Upper lobe of left lung (tissue), 6 donors: ENCODE data around the gene MAP2K5. TPM values are rescaled to one million over a fixed set of nuclear protein-coding genes. Genes with fewer than 3 reads are reported as not detected.

ENCODE experiments used
- ATAC-seq, 2 donors: fragments of 200-7000 bp; cut with Tn5 transposase; one replicate each; pipeline ENCODE4 v1.9.1; 2022; ENCODE audit warnings: mild to moderate bottlenecking in 2 of 2, moderate library complexity in 2 of 2; ENCODE audit not compliant: low FRiP score in 2 of 2
- DNase-seq, 2 donors: peaks; one replicate each; pipeline ENCODE4 v3.0.0-alpha.2; 2019 to 2020
- H3K27ac ChIP-seq, 4 donors: fragments of 200-600 bp; sonication (generic); one replicate each; pipeline ENCODE4 v1.5.1; 2016 to 2019
- H3K27me3 ChIP-seq, 4 donors: fragments of 200-600 bp; sonication (generic); one replicate each; pipeline ENCODE4 v1.5.1; 2017 to 2019
- H3K36me3 ChIP-seq, 4 donors: fragments of 200-600 bp; sonication (generic); one replicate each; pipeline ENCODE4 v1.5.1; 2016 to 2019
- H3K4me1 ChIP-seq, 4 donors: fragments of 200-600 bp; sonication (generic); one replicate each; pipeline ENCODE4 v1.5.1; 2018 to 2019
- H3K4me3 ChIP-seq, 4 donors: fragments of 200-600 bp; sonication (generic); one replicate each; pipeline ENCODE4 v1.5.1; 2017 to 2019; ENCODE audit warnings: mild to moderate bottlenecking in 2 of 4, moderate library complexity in 1 of 4
- H3K9me3 ChIP-seq, 4 donors: fragments of 200-600 bp; sonication (generic); one replicate each; pipeline ENCODE4 v1.5.1; 2018 to 2019
- EP300 ChIP-seq, 4 donors: sonication (generic); formaldehyde crosslinking; IDR thresholded peaks; one replicate each; pipeline ENCODE4 v1.5.1; 2017; ENCODE audit warnings: antibody characterized with exemption in 4 of 4, control low read depth in 2 of 4
- POLR2A ChIP-seq, 4 donors: fragments of 450-650 bp; IDR thresholded peaks; one replicate each; pipeline ENCODE4 v1.5.1; 2016 to 2017; ENCODE audit warnings: antibody characterized with exemption in 4 of 4, mild to moderate bottlenecking in 2 of 4
- POLR2AphosphoS5 ChIP-seq, 2 donors: sonication (generic); formaldehyde crosslinking; IDR thresholded peaks; one replicate each; pipeline ENCODE4 v1.5.1; 2017; ENCODE audit warnings: antibody characterized with exemption in 2 of 2
- WGBS, 2 donors: methylation state at CpG; one replicate each; pipeline ENCODE4 v1.1.5; 2017 to 2018; 5-methylcytosine and 5-hydroxymethylcytosine counted together
- total RNA-seq, 6 donors: library from RNA; depleted of rRNA in 4 of 6; stranded (reverse); fragments of >200 nt in 4 of 6; gene quantifications; one replicate each; pipeline versions ENCODE4 v1.1.0 to v1.2.1, GENCODE V29; 2016 to 2021
- TF ChIP-seq, protein P1 (sequence below), 6 experiments: fragments of 450-650 bp in 4 of 6; fragments of 200-600 bp in 2 of 6; sonication (generic) in 2 of 6; IDR thresholded peaks; one replicate each; pipeline ENCODE4 v1.5.1; 2016 to 2019; ENCODE audit warnings: antibody characterized with exemption in 6 of 6
- donor health status: DM: no; HTN: no; CAD: no; lungs with moderate emphysema.
- donor health status: DM: no; HTN: yes; CAD: no; lungs with severe emphysema.

MAP2K5 gene
- total RNA-seq, 6 donors from 2014 or later = 7.8 to 25.6 (median 16.0) TPM

DNA sequence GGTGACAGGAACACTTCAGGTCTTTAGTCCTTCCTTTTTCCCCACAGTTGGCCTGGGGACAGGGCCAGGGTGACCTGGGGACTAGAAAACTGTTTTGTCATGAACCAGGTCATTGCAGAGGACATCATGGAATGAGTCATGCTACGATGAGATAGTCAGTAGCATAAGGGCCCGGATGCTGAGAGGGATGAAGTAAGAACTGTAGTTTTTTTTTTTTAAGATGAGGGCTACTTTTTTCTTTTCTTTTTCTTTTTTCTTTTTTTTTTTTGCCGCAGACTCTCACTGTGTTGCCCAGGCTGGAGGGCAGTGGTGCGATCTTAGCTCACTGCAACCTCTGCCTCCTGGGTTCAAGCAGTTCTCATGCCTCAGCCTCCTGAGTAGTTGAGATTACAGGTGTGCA, 8.0 kb downstream of the MAP2K5 start:
- ATAC-seq (no peak), DNase-seq (no peak)
- no peak overlapping the region for H3K4me3 ChIP-seq
- H3K27me3 ChIP-seq = no peaks in the 10 kb centered on the region
- peaks cover 0 to 21% (median 0%) of the 10 kb centered on the region in 4 donors for H3K36me3 ChIP-seq
- no peak overlapping the region for H3K27ac ChIP-seq
- H3K9me3 ChIP-seq = no peaks in the 10 kb centered on the region
- TF ChIP-seq EP300 (IDR thresholded peaks at IDR 0.05) (no peak), POLR2A (IDR thresholded peaks at IDR 0.05) (no peak), POLR2AphosphoS5 (IDR thresholded peaks at IDR 0.05) (no peak)
- TF ChIP-seq, protein P1, sequence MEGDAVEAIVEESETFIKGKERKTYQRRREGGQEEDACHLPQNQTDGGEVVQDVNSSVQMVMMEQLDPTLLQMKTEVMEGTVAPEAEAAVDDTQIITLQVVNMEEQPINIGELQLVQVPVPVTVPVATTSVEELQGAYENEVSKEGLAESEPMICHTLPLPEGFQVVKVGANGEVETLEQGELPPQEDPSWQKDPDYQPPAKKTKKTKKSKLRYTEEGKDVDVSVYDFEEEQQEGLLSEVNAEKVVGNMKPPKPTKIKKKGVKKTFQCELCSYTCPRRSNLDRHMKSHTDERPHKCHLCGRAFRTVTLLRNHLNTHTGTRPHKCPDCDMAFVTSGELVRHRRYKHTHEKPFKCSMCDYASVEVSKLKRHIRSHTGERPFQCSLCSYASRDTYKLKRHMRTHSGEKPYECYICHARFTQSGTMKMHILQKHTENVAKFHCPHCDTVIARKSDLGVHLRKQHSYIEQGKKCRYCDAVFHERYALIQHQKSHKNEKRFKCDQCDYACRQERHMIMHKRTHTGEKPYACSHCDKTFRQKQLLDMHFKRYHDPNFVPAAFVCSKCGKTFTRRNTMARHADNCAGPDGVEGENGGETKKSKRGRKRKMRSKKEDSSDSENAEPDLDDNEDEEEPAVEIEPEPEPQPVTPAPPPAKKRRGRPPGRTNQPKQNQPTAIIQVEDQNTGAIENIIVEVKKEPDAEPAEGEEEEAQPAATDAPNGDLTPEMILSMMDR (IDR thresholded peaks at IDR 0.05) = no peak
- WGBS, 2 donors = 74 to 95% methylated on average over 4 of the region's 4 CpGs
- H3K4me1 ChIP-seq = peaks cover 0 to 22% (median 17%) of the 10 kb centered on the region in 4 donors

DNA sequence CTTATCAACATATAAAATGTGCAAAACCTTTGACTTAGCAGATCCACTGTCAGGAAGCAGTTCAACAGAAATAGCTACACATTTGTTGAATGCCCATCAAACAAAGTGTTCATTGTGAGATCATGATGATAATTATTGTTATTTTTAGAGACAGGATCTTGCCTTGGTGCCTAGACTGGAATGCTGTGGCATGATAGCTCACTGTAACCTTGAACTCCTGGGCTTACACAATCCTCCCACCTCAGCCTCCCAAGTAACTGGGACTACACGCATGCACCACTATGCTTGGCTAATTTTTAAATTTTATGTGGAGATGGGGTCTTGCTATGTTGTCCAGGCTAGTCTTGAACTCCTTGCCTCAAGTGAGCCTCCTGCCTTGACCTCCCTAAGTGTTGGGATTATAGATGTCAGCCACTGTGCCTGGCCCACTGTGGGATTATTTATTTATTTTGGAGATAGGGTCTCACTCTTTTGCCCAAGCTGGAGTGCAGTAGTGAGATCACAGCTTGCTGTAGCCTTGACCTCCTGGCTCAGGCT, 8.8 kb downstream of the MAP2K5 start:
- Histone ChIP-seq H3K4me1 (peaks cover 0 to 22% (median 17%) of the 10 kb centered on the region in 4 donors), H3K9me3 (no peaks in the 10 kb centered on the region), H3K27me3 (no peaks in the 10 kb centered on the region), H3K4me3 (no peak overlapping the region), H3K27ac (no peak overlapping the region), H3K36me3 (peaks cover 0 to 18% (median 0%) of the 10 kb centered on the region in 4 donors)
- 92 to 100% methylated on average over 1 of the region's 1 CpG for WGBS, 2 donors
- TF ChIP-seq POLR2A (IDR thresholded peaks at IDR 0.05) = no peak
- TF ChIP-seq POLR2AphosphoS5 (IDR thresholded peaks at IDR 0.05) = no peak
- no peak for ATAC-seq
- DNase-seq = no peak

DNA sequence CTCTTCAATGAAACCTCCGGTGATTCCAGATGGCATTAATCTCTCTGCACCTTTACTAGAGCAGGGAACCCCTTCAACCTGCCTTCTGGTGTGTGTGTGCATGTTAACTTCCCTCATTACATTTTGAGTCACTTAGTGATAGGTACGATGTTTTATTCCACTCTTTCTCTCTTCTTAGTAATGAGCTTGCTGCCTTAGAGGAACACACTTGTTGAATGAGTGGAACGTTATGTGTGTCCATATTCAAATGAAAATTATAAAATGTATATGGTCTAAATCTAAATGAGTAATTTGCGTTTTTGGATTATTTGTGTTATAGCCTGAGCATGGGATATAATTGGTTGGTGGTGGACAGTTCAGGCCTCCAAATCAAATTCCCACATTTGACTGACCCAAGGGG, 12.1 kb downstream of the MAP2K5 start:
- H3K4me3 ChIP-seq = no peak overlapping the region
- no peak overlapping the region for H3K27ac ChIP-seq
- H3K4me1 ChIP-seq = peaks cover 0 to 6% (median 0%) of the 10 kb centered on the region in 4 donors
- ATAC-seq (no peak), DNase-seq (no peak)
- no peaks in the 10 kb centered on the region for H3K9me3 ChIP-seq
- no peak for TF ChIP-seq POLR2A (IDR thresholded peaks at IDR 0.05)
- TF ChIP-seq, protein P1 (IDR thresholded peaks at IDR 0.05) = no peak
- TF ChIP-seq EP300 (IDR thresholded peaks at IDR 0.05) = no peak
- TF ChIP-seq POLR2AphosphoS5 (IDR thresholded peaks at IDR 0.05) = no peak
- peaks cover 0 to 26% (median 3%) of the 10 kb centered on the region in 4 donors for H3K36me3 ChIP-seq
- whole genome bisulfite sequencing, 2 donors = 93% methylated on average over 4 of the region's 4 CpGs
- H3K27me3 ChIP-seq = no peaks in the 10 kb centered on the region

DNA sequence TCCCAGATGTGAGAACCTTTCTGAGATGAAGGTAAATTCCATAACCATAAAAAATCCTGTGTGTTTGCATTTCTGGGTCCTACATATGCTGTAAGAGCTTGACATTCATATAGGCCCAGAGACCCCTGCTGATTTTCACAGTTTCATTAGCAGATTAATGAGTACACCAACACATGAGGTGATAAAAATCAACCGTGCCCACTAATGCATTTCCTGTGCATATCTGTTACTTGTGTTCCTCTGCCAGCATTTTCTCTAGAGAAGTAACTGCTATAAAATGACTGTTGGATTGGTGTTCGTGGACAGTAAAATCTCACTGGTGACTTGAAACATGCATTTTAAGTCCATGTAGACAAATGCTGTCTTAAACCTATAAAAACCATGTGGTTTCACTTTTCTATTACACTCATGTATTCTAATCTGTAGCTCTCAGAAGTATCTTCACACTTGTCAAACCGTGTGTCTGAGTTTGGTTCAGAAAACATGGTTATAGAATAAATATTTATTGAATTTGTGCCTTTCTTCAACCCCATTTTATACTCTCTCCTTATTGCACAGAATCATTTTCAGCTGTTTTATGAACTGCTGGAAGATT, 14.6 kb downstream of the MAP2K5 start:
- 71 to 75% methylated on average over 3 of the region's 3 CpGs for WGBS, 2 donors
- ATAC-seq = no peak
- no peak for DNase-seq
- Histone ChIP-seq H3K4me1 (no peaks in the 10 kb centered on the region), H3K4me3 (no peak overlapping the region), H3K9me3 (no peaks in the 10 kb centered on the region), H3K27me3 (no peaks in the 10 kb centered on the region), H3K36me3 (peaks cover 0 to 12% (median 3%) of the 10 kb centered on the region in 4 donors), H3K27ac (no peak overlapping the region)
- TF ChIP-seq POLR2A (IDR thresholded peaks at IDR 0.05) (no peak), POLR2AphosphoS5 (IDR thresholded peaks at IDR 0.05) (no peak), EP300 (IDR thresholded peaks at IDR 0.05) (no peak)
- TF ChIP-seq, protein P1 (IDR thresholded peaks at IDR 0.05) = no peak

DNA sequence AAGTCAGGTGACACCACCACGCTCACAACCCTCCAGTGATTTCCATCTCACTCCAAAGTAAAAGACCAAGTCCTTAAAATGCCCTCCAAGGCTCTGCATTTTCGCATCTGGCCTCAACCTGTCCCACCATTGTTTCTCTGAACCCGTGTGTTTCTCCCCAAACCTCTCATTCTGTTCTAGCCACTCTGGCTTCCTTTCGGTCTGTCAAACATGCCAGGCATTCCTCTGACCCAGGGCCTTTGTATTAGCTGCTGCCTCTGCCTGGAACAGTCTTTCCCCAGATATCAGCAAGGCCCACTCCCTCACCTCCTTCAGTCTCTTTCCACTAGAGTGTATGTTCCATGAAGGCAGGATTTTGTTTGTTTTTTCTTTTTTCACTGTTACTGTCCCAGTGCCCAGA, 16.0 kb downstream of the MAP2K5 start:
- no peaks in the 10 kb centered on the region for H3K9me3 ChIP-seq
- no peaks in the 10 kb centered on the region for H3K27me3 ChIP-seq
- DNase-seq (no peak), ATAC-seq (no peak)
- H3K27ac ChIP-seq = no peak overlapping the region
- WGBS, 2 donors = 92 to 94% methylated on average over 4 of the region's 4 CpGs
- no peaks in the 10 kb centered on the region for H3K4me1 ChIP-seq
- no peak overlapping the region for H3K4me3 ChIP-seq
- TF ChIP-seq, protein P1 (IDR thresholded peaks at IDR 0.05) = no peak
- TF ChIP-seq POLR2AphosphoS5 (IDR thresholded peaks at IDR 0.05) (no peak), POLR2A (IDR thresholded peaks at IDR 0.05) (no peak), EP300 (IDR thresholded peaks at IDR 0.05) (no peak)
- H3K36me3 ChIP-seq = peaks cover 0 to 12% (median 3%) of the 10 kb centered on the region in 4 donors
